Smooth muscle cell (in vitro differentiated cells): ENCODE measurements around the gene CDCP1. TPM values are rescaled to one million over a fixed set of nuclear protein-coding genes. Genes with fewer than 3 reads are reported as not detected.

Source experiments
- DNase-seq: peaks from one replicate; lab custom pipeline; 2025; ENCODE audit not compliant: unreplicated experiment; lab: John Stamatoyannopoulos, UW
- H2AFZ ChIP-seq: fragments of 200-600 bp; sonication (generic); 2 replicates; pipeline ENCODE4 v1.6.0; 2016; ENCODE audit warnings: antibody characterized with exemption, low read depth, mild to moderate bottlenecking
- H3F3A ChIP-seq: fragments of 200-600 bp; sonication (generic); 2 replicates; pipeline ENCODE4 v1.6.0; 2017; ENCODE audit warnings: antibody characterized with exemption, low read depth
- H3K27ac ChIP-seq: fragments of 200-600 bp; sonication (generic); 2 replicates; pipeline ENCODE4 v1.5.1; 2016; ENCODE audit warnings: low read depth, mild to moderate bottlenecking
- H3K27me3 ChIP-seq: fragments of 200-600 bp; sonication (generic); 2 replicates; pipeline ENCODE4 v1.6.1; 2016; ENCODE audit warnings: low read depth, mild to moderate bottlenecking
- H3K36me3 ChIP-seq: fragments of 200-600 bp; sonication (generic); 2 replicates; pipeline ENCODE4 v1.5.1; 2016; ENCODE audit warnings: low read depth
- H3K4me1 ChIP-seq: fragments of 200-600 bp; sonication (generic); 2 replicates; pipeline ENCODE4 v1.5.1; 2016; ENCODE audit warnings: low read depth
- H3K4me2 ChIP-seq: fragments of 200-600 bp; sonication (generic); 2 replicates; pipeline ENCODE4 v1.6.0; 2016; ENCODE audit warnings: mild to moderate bottlenecking
- H3K4me3 ChIP-seq: fragments of 200-600 bp; sonication (generic); 2 replicates; pipeline ENCODE4 v1.5.1; 2016; ENCODE audit warnings: mild to moderate bottlenecking
- H3K79me2 ChIP-seq: fragments of 200-600 bp; sonication (generic); 2 replicates; pipeline ENCODE4 v1.6.0; 2016; ENCODE audit warnings: low read depth, mild to moderate bottlenecking
- H3K9ac ChIP-seq: fragments of 200-600 bp; sonication (generic); 2 replicates; pipeline ENCODE4 v1.6.0; 2016; ENCODE audit warnings: low read depth
- H3K9me3 ChIP-seq: fragments of 200-600 bp; sonication (generic); replicated peaks from 2 replicates; pipeline ENCODE4 v1.5.1; 2016; ENCODE audit warnings: low read depth
- H4K20me1 ChIP-seq: fragments of 200-600 bp; sonication (generic); 2 replicates; pipeline ENCODE4 v1.6.0; 2016; ENCODE audit warnings: low read depth
- WGBS: methylation state at CpG from one replicate; pipeline ENCODE4 v1.1.7; 2016; ENCODE audit warnings: low lambda C conversion rate; 5-methylcytosine and 5-hydroxymethylcytosine counted together
- polyA plus RNA-seq: library from polyadenylated mRNA; unstranded; fragments of >200 nt; fragmentation: Nextera tagmentation; extraction: Ambion mirVana; gene quantifications from 2 replicates; pipeline ENCODE4 v1.2.1, GENCODE V29; 2016
- total RNA-seq: library from RNA; depleted of rRNA; stranded (reverse); fragments of >200 nt; gene quantifications from 2 replicates; pipeline ENCODE4 v1.2.3, GENCODE V29; 2014
- TF ChIP-seq, protein P1 (sequence below): fragments of 200-600 bp; sonication (generic); IDR thresholded peaks from 2 replicates; pipeline ENCODE4 v1.5.1; 2017; ENCODE audit warnings: borderline replicate concordance, mild to moderate bottlenecking, antibody characterized with exemption; ENCODE audit not compliant: insufficient read depth, poor library complexity, severe bottlenecking

CDCP1 gene
- total and polyA plus RNA-seq, 2 experiments from 2014 or later = 2.5 to 7.9 TPM

GRCh38 chr3:45048244-45048643 is 97.9 kb downstream of the CDCP1 start:
- Histone ChIP-seq H2AFZ (no peak overlapping the region), H3K79me2 (no peaks in the 10 kb centered on the region), H3K4me2 (no peak overlapping the region), H3K4me1 (peaks cover 11% of the 10 kb centered on the region), H3K9me3 (no peaks in the 10 kb centered on the region), H3K9ac (no peak overlapping the region), H4K20me1 (no peaks in the 10 kb centered on the region), H3K27me3 (no peaks in the 10 kb centered on the region), H3K36me3 (no peaks in the 10 kb centered on the region), H3K27ac (no peak overlapping the region), H3F3A (no peaks in the 10 kb centered on the region), H3K4me3 (no peak overlapping the region)
- WGBS = 53% methylated on average over 4 of the region's 4 CpGs
- no peak for DNase-seq
- TF ChIP-seq, protein P1, sequence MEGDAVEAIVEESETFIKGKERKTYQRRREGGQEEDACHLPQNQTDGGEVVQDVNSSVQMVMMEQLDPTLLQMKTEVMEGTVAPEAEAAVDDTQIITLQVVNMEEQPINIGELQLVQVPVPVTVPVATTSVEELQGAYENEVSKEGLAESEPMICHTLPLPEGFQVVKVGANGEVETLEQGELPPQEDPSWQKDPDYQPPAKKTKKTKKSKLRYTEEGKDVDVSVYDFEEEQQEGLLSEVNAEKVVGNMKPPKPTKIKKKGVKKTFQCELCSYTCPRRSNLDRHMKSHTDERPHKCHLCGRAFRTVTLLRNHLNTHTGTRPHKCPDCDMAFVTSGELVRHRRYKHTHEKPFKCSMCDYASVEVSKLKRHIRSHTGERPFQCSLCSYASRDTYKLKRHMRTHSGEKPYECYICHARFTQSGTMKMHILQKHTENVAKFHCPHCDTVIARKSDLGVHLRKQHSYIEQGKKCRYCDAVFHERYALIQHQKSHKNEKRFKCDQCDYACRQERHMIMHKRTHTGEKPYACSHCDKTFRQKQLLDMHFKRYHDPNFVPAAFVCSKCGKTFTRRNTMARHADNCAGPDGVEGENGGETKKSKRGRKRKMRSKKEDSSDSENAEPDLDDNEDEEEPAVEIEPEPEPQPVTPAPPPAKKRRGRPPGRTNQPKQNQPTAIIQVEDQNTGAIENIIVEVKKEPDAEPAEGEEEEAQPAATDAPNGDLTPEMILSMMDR = no peak

GRCh38 chr3:45043728-45044299 is 102.4 kb downstream of the CDCP1 start:
- Histone ChIP-seq H4K20me1 (no peaks in the 10 kb centered on the region), H3K9me3 (no peaks in the 10 kb centered on the region), H3K27ac (peak overlapping the region; percentile 83), H3F3A (no peaks in the 10 kb centered on the region), H3K9ac (no peak overlapping the region), H3K4me1 (peaks cover 11% of the 10 kb centered on the region), H3K79me2 (no peaks in the 10 kb centered on the region), H3K27me3 (no peaks in the 10 kb centered on the region), H3K4me2 (peak overlapping the region; percentile 34), H3K4me3 (no peak overlapping the region), H3K36me3 (no peaks in the 10 kb centered on the region), H2AFZ (no peak overlapping the region)
- WGBS = 5% methylated on average over 2 of the region's 2 CpGs
- TF ChIP-seq, protein P1 = peak; percentile 26
- no peak for DNase-seq

GRCh38 chr3:45042162-45042561 is 104.0 kb downstream of the CDCP1 start:
- TF ChIP-seq, protein P1 = no peak
- 98% methylated on average over 3 of the region's 3 CpGs for WGBS

GRCh38 chr3:45041666-45042065 is 104.5 kb downstream of the CDCP1 start:
- H3K27ac ChIP-seq = peak overlapping the region; percentile 14
- TF ChIP-seq, protein P1 = no peak

More at GRCh38 chr3:45042162-45042561, 104.0 kb downstream of the CDCP1 start:
- Histone ChIP-seq H3K4me3 (no peak overlapping the region), H3K36me3 (no peaks in the 10 kb centered on the region), H3K27ac (no peak overlapping the region), H4K20me1 (no peaks in the 10 kb centered on the region), H3K27me3 (no peaks in the 10 kb centered on the region), H3F3A (no peaks in the 10 kb centered on the region), H3K4me2 (no peak overlapping the region), H2AFZ (no peak overlapping the region), H3K4me1 (peaks cover 8% of the 10 kb centered on the region), H3K79me2 (no peaks in the 10 kb centered on the region), H3K9me3 (no peaks in the 10 kb centered on the region), H3K9ac (no peak overlapping the region)
- DNase-seq = no peak

More at GRCh38 chr3:45041666-45042065, 104.5 kb downstream of the CDCP1 start:
- H3K4me1 ChIP-seq = peaks cover 6% of the 10 kb centered on the region
- 80% methylated on average over 2 of the region's 2 CpGs for WGBS
- H3K4me3 ChIP-seq = no peak overlapping the region
- DNase-seq = no peak
- H2AFZ ChIP-seq = no peak overlapping the region
- no peak overlapping the region for H3K9ac ChIP-seq
- H3K79me2 ChIP-seq = no peaks in the 10 kb centered on the region
- no peaks in the 10 kb centered on the region for H3F3A ChIP-seq
- no peaks in the 10 kb centered on the region for H3K9me3 ChIP-seq
- peaks cover under 1% of the 10 kb centered on the region for H3K27me3 ChIP-seq
- no peak overlapping the region for H3K4me2 ChIP-seq
- H3K36me3 ChIP-seq = no peaks in the 10 kb centered on the region
- no peaks in the 10 kb centered on the region for H4K20me1 ChIP-seq
